Measurements from ENCODE around the gene BAHD1.
A peak's percentile ranks its signal among the peaks of the same experiment; 100 is the strongest.

BAHD1 gene

DNA sequence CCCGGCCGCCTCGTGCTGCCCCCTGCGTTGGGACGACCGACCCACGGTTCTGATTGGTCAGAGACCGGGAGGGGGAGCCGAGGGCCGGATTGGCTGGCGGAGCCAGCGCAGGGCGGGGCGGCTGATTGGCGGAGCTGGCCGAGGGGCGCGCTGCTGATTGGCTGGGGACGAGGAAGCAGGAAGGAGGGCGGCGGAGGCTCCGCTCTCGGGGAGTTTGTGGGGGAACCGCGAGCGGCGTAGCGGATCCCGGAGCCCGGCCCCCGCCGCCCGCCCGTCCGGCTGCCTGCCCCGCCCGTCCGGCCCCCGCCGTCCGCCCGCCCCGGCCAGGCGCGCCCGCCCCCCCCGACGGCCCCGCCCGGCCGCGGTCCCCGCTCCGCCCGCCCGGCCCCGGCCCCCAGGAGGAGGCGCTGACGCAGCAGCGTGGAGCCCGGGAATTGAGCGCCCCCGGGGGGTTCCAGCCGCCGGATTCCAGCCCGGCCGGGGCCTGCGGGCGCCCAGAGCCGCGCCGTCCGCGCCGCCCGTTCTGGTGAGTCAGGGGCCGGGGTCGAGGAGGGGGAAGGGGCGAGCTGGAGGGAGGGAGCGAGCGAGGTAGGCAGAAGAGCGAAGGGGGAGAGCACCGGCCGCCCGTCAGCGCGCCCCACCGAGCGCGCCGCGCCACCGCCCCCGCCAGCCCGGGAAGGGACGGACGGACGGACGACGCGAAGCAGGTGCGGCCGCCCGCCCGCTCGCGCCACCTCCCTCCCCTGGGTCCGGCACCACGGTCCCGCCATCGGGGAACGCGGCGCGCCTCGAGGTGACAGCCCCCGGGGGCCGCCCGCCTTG is at the start of gene BAHD1:
BAHD1 (plus strand) TSS at position 211 of the 822 bp plus-strand sequence. CDS start 17,512 bp downstream, outside the sequence.
- DNase-seq: peak; percentile 95

DNA sequence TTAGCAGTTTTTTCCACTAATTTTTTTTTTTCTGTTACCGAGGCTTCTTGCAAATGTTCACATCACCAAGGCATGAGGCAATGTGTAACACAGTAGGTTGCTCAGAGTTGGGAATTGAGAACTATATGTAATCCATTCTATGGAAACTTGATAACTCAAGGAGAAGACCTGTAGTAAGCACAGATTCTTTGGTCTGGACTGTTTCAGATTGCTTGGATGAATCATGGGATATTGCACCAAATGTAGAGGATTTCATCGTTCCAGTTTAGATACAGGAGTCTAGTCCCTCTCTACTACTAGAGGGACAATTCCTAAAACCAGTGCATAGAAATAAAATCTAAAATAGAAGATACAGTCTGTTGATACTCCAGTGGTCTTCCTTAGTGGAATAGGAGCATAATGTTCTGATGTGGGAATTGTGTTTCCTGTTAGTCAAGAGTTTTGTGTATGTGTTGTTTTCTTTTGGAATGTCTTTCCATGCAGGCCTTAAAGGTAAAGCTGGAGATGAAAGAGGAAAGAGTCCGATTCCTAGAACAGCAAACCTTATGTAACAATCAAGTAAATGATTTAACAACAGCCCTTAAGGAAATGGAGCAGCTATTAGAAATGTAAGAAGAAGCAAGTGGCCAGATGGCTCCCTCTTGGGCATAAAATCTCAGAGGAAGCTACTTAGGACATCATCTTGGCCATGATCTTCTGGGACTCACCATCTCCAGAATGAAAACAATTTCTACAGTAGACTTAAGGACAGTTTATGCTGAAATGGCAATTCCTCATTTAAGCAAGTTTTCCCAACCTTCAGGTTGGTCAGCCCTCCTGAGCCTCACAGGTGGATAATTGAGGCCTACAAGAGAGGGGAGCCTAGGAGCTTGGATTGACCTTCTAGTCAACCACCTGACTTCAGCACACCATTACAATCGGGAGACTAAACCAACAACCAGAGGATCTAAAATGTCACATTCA is 47.5 kb upstream of the BAHD1 start:
- DNase-seq: no peak

DNA sequence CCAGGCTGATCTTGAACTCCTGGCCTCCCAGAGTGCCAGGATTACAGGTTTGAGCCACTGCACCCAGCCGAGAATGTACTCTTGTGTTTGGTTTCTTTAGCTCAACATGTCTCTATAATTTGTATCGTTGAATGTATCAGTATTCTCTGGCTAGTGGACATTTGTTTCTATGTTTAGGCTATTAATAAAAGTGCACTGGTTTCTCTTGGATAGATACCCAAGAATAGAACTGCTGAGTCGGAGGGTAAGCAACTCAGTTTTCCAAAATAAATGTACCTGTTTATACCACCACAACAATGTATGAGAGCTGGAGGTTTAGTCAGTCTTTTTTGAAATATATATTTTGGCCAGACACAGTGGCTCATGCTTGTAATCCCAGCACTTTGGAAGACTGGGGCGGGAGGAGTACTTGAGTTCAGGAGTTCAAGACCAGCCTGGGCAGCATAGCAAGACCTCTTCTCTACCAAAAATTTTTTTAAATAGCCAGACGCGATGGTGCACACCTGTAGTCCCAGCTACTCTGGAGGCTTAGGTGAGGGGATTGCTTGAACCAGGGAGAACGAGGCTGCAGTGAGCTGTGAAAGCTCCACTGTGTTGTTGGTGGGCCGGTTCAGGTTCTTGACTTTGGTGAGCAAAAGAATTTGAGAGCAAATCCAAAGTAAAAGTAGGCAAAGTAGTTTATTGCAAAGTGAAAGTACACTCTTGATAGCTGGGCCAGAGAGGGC is 42.9 kb upstream of the BAHD1 start:
- no peak for DNase-seq

DNA sequence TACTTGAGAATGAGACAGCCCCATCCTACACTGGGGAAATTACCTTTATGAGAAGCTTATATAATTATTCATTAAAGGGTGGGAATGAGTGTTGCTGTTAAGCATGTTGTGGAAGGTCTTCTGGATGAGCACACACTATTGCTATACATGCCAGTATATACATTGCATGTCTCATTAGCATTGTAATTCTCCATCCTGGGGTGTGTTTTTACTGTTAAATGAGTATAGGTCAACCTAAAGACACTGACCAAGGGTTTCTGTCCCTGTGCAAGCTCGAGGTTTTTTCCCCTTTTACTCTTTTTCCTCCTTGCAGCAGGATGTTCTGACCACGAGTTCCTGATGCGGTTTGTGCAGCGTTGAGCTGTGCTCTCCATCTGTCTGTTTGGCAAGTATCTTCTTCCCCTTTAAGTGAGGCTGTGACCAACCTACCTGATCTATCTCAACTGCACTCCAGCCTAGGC is 42.3 kb upstream of the BAHD1 start:
- DNase-seq: peak; percentile 45

- no peak for DNase-seq
Observed at GRCh38 chr15:40399370-40399769, 41.4 kb upstream of the BAHD1 start.

DNA sequence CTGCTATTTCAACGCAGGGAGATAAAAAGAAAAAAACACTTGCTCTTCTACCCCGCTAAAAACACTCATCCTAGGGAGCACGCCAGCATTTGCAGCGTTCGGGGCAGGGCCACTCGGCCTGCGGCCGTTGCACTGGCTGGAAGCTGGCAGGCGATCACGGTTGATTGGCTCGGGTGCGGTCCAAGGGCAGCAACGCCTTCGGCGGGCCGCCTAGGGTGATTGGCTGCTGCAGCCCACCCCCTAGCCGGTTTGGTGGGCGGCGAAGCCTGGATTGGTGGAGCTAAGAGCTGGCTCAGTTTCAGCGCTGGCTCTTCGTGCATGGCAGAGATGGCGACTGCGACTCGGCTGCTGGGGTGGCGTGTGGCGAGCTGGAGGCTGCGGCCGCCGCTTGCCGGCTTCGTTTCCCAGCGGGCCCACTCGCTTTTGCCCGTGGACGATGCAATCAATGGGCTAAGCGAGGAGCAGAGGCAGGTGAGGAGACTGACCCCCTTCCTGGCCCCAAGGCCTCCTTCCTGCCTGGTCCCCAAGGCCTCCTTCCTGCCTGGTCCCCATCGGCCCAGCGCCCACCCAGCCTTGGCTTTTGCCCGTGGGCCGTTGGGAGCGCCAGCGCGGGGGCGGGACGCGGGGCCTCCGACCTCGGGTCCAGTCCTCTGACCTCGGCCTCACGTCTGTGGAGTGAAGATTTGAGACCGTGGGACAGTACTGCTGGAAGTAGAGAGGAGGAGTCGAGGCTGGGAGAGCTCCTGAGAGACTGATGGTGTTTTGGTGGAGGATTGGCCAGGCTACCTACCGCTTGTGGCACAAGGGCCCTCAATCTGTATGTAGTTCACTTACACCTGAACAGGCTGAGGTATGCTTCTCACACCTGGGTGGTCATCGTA is 35.0 kb upstream of the BAHD1 start, which contains the start of gene IVD:
IVD (plus strand) TSS at position 295 of the 881 bp plus-strand sequence; CDS start at position 328, 33 bp downstream.
- peak; percentile 87 for DNase-seq

- DNase-seq: no peak
Observed at GRCh38 chr15:40407330-40407990, 33.3 kb upstream of the BAHD1 start.

- no peak for DNase-seq
Observed at GRCh38 chr15:40409366-40409765, 31.4 kb upstream of the BAHD1 start.

DNA sequence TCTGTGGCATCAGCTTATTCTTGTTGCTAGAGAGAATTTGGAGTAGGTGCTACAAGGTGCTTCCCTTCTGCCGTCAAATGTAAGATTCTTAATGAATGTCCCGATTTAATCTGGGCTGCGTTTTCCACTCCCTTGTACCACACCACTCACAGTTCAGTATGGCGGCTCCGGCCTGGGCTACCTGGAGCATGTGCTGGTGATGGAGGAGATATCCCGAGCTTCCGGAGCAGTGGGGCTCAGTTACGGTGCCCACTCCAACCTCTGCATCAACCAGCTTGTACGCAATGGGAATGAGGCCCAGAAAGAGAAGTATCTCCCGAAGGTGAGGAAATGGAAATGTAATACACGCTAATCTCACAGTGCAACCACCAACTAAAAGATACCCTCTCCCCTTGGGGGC is 30.3 kb upstream of the BAHD1 start:
- DNase-seq: no peak

GRCh38 chr15:40412095-40412759 is 28.5 kb upstream of the BAHD1 start:
- no peak for DNase-seq

DNA sequence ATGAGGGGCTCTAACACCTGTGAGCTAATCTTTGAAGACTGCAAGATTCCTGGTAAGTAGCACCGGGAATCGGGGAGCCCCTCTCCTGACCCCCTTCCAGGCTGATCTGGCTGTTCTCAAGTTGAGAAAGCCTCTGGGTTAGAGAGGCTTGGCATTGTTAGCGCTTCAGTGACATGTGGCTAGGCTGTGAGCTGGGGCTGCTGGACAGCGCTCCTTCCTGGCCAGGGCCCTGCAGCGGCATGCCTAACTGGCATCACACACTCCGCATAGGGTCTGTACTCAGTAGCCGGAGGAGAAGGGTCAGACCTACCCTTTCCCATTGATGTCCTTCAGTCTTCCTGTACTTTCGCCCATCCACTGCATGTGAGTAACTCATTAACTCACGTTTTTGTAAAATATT is 27.7 kb upstream of the BAHD1 start:
- DNase-seq: no peak

DNA sequence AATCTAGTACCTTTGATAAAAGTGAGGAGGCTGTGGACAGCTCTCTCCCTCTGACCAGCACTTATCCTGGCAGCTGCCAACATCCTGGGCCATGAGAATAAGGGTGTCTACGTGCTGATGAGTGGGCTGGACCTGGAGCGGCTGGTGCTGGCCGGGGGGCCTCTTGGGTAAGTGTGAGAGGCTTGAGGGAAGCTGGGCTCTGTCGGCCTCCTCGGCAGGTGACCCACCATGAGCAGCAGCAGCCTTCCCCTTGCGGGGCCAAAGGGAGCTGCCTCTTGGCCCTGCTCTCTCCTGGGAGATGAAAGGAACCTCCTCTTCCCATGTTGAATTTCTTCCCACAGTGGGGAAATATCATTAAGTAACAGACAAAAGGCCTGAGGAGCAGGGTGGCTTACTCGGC is 25.9 kb upstream of the BAHD1 start:
- DNase-seq: no peak

DNA sequence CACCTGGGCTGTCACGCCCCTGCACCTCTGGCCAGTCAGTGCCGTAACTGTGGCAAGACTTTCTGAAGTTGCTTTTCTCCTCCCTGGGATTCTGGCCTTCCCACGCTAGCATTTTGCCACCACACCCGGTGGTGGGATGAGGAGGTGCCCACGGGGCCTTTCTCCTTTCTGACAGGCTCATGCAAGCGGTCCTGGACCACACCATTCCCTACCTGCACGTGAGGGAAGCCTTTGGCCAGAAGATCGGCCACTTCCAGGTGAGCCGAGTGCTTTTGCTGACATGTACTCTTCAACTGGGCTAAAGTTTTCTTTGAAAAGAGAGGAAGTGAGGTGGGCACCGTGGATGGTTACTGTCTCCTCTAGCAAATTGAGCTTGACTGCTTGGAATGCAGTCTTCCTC is 25.5 kb upstream of the BAHD1 start:
- DNase-seq: no peak

DNA sequence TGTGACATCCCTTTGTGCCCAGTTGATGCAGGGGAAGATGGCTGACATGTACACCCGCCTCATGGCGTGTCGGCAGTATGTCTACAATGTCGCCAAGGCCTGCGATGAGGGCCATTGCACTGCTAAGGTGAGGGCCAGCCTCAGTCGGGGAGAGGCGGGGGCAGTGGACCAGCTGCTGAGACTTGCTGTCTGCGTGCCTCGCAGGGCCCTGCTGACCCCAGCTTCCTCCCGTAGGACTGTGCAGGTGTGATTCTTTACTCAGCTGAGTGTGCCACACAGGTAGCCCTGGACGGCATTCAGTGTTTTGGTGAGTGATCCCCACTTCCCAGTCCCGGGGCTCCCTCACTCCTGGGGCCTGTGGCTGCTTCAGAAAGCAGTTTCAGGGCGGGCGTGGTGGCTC is 24.7 kb upstream of the BAHD1 start:
- no peak for DNase-seq

GRCh38 chr15:40418126-40418525 is 22.6 kb upstream of the BAHD1 start:
- no peak for DNase-seq

DNA sequence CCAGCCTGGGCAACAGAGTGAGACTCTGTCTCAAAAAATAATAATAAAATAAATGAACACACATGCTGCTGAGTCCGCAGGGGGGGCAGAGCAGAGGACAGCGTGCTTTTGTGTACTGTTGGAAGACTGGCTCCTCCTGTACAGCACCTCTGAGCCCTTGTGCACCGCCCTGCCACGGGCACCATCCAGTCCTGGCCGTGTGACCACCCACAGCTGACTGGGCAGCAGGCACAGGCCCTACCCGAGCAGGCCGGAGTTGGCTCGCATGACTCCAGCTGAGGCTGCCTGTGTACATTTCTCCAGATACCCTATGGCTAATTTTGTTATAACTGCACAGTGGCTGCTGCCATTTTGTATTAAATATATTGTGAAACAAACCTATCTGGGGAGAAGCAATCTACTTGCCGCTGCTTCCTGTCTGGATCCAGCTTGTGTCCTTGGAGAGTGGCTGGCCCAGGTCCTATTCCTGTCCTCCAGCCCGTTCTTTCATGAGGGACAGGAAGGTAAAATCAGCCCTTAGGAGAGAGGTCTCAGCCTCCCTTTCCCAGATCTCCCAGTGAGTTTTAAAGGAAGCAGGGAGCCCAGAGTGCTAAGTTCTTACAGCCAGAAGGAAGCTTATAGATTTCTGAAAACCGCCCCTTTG is 20.6 kb upstream of the BAHD1 start:
- no peak for DNase-seq

- no peak for DNase-seq
Observed at GRCh38 chr15:40420793-40421192, 20.0 kb upstream of the BAHD1 start.

DNA sequence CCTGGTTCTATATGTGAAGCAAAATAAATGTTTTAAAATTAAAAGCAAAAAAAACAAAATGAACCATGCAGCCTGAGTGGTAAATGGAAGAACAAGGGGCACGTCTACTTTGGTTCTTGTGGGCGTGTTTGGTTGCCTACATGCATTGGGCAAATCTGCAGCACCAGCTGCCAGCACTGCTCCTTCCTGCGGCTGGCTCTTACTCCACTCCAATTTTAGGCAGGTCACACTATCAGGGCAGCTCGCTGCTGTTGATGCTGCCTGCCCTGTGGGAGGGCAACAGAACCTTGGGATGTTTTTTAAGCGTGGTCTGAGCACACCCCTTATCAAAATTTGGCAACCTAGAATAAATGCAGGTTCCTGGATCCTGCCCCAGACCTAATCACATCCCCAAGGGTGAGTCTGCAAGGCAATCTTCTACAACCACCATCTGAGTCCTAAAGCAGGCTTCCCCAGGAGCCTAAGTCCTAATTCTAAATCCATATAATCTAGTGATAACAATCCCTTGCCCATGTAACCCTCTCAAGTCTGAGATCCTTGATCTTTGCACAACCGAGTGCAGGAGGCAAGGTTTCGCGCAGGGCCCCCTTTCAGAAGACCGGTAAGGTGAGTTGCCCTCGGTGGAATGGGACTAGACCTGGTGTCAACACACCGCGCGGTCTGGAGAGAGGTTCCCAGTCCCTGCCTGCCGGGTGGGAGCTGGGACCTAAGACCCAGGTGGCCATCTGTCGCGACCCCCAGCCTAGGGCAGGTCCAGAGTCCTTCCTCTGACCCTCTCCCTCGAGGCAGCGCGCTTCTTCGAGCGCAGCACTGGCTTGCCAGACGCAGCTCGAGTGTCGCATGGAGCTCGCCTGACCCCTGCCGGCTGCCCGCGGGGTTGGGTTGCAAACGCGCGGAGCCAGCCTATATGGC is 19.3 kb upstream of the BAHD1 start:
- DNase-seq: peak; percentile 70
